SK-N-SH treated with all-trans-retinoic acid at 6 μM for 48 hours (cell line): ENCODE results near the gene MAP2.

ENCODE experiments used
- ARNTL ChIP-seq: fragments of 450-650 bp; formaldehyde crosslinking; IDR thresholded peaks from 2 replicates; pipeline ENCODE4 v1.5.0; 2020; ENCODE audit warnings: low read depth, mild to moderate bottlenecking, moderate library complexity, borderline replicate concordance
- ESRRG ChIP-seq: fragments of 250-450 bp; sonication (Bioruptor Pico); IDR thresholded peaks from 2 replicates; pipeline ENCODE4 v1.6.1; 2021; ENCODE audit warnings: mild to moderate bottlenecking
- GLIS3 ChIP-seq: fragments of 250-450 bp; sonication (Bioruptor Pico); IDR thresholded peaks from 2 replicates; pipeline ENCODE4 v1.5.0; 2020; ENCODE audit warnings: mild to moderate bottlenecking, moderate library complexity
- ISL1 ChIP-seq: fragments of 250-450 bp; sonication (Bioruptor Pico); IDR thresholded peaks from 2 replicates; pipeline ENCODE4 v2.1.2; 2022; ENCODE audit warnings: mild to moderate bottlenecking, moderate library complexity
- OSR1 ChIP-seq: fragments of 250-450 bp; sonication (Bioruptor Pico); IDR thresholded peaks from 2 replicates; pipeline ENCODE4 v1.8.0; 2022; ENCODE audit warnings: moderate library complexity, mild to moderate bottlenecking, inconsistent platforms
- SNAI2 ChIP-seq: fragments of 250-450 bp; sonication (Bioruptor Pico); IDR thresholded peaks from 2 replicates; pipeline ENCODE4 v1.5.0; 2020; ENCODE audit warnings: mild to moderate bottlenecking, moderate library complexity
- ZFP30 ChIP-seq: fragments of 450-650 bp; formaldehyde crosslinking; IDR thresholded peaks from 2 replicates; pipeline ENCODE4 v1.5.0; 2022; ENCODE audit warnings: mild to moderate bottlenecking, moderate library complexity
- ZNF70 ChIP-seq: fragments of 450-650 bp; formaldehyde crosslinking; IDR thresholded peaks from 2 replicates; pipeline ENCODE4 v1.5.0; 2020; ENCODE audit warnings: mild to moderate bottlenecking, moderate library complexity
- TF ChIP-seq, protein P1 (sequence below): fragments of 250-450 bp; sonication (Bioruptor Pico); IDR thresholded peaks from 2 replicates; pipeline ENCODE4 v1.8.0; 2020; ENCODE audit warnings: mild to moderate bottlenecking, moderate library complexity, borderline replicate concordance
- TF ChIP-seq, protein P2 (sequence below): fragments of 250-450 bp; sonication (Bioruptor Pico); IDR thresholded peaks from 2 replicates; pipeline ENCODE4 v1.5.1; 2020; ENCODE audit warnings: low read depth, mild to moderate bottlenecking, moderate library complexity
- TF ChIP-seq, protein P3 (sequence below): fragments of 250-450 bp; sonication (Bioruptor Pico); IDR thresholded peaks from 2 replicates; pipeline ENCODE4 v1.5.0; 2020; ENCODE audit warnings: mild to moderate bottlenecking, moderate library complexity
- TF ChIP-seq, protein P4 (sequence below): fragments of 250-450 bp; sonication (Bioruptor Pico); IDR thresholded peaks from 2 replicates; pipeline ENCODE4 v1.5.1; 2021; ENCODE audit warnings: mild to moderate bottlenecking, moderate library complexity

DNA sequence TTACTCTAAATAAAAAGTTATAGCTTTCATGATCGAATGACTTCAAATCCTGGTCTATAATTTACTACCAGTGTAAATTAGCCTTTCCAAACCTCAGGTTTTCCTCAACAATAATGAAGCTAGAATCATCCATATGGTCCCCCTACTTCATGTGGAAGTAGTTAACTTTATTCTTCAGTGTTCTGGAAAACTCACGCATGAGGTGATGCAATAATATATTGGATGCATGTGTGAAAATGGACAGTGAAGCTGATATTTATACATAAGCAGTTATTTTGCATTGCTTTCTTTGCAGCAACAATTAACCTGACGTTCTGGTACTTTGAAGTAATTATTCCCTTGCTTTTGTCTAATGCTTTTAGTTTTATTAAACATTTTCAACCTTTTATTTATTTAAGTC is 329.2 kb downstream of the MAP2 start:
- no peak for TF ChIP-seq OSR1 (CRISPR knock-in tag)
- no peak for TF ChIP-seq ARNTL (CRISPR knock-in tag)
- TF ChIP-seq, protein P1, sequence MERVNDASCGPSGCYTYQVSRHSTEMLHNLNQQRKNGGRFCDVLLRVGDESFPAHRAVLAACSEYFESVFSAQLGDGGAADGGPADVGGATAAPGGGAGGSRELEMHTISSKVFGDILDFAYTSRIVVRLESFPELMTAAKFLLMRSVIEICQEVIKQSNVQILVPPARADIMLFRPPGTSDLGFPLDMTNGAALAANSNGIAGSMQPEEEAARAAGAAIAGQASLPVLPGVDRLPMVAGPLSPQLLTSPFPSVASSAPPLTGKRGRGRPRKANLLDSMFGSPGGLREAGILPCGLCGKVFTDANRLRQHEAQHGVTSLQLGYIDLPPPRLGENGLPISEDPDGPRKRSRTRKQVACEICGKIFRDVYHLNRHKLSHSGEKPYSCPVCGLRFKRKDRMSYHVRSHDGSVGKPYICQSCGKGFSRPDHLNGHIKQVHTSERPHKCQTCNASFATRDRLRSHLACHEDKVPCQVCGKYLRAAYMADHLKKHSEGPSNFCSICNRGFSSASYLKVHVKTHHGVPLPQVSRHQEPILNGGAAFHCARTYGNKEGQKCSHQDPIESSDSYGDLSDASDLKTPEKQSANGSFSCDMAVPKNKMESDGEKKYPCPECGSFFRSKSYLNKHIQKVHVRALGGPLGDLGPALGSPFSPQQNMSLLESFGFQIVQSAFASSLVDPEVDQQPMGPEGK: no peak
- no peak for TF ChIP-seq GLIS3
- no peak for TF ChIP-seq SNAI2 (CRISPR knock-in tag)
- no peak for TF ChIP-seq ZNF70 (CRISPR knock-in tag)
- TF ChIP-seq, protein P2, sequence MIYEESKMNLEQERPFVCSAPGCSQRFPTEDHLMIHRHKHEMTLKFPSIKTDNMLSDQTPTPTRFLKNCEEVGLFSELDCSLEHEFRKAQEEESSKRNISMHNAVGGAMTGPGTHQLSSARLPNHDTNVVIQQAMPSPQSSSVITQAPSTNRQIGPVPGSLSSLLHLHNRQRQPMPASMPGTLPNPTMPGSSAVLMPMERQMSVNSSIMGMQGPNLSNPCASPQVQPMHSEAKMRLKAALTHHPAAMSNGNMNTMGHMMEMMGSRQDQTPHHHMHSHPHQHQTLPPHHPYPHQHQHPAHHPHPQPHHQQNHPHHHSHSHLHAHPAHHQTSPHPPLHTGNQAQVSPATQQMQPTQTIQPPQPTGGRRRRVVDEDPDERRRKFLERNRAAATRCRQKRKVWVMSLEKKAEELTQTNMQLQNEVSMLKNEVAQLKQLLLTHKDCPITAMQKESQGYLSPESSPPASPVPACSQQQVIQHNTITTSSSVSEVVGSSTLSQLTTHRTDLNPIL (CRISPR knock-in tag): no peak
- no peak for TF ChIP-seq ESRRG (CRISPR knock-in tag)
- TF ChIP-seq ISL1: no peak
- TF ChIP-seq ZFP30: no peak
- TF ChIP-seq, protein P3, sequence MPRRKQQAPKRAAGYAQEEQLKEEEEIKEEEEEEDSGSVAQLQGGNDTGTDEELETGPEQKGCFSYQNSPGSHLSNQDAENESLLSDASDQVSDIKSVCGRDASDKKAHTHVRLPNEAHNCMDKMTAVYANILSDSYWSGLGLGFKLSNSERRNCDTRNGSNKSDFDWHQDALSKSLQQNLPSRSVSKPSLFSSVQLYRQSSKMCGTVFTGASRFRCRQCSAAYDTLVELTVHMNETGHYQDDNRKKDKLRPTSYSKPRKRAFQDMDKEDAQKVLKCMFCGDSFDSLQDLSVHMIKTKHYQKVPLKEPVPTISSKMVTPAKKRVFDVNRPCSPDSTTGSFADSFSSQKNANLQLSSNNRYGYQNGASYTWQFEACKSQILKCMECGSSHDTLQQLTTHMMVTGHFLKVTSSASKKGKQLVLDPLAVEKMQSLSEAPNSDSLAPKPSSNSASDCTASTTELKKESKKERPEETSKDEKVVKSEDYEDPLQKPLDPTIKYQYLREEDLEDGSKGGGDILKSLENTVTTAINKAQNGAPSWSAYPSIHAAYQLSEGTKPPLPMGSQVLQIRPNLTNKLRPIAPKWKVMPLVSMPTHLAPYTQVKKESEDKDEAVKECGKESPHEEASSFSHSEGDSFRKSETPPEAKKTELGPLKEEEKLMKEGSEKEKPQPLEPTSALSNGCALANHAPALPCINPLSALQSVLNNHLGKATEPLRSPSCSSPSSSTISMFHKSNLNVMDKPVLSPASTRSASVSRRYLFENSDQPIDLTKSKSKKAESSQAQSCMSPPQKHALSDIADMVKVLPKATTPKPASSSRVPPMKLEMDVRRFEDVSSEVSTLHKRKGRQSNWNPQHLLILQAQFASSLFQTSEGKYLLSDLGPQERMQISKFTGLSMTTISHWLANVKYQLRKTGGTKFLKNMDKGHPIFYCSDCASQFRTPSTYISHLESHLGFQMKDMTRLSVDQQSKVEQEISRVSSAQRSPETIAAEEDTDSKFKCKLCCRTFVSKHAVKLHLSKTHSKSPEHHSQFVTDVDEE (CRISPR knock-in tag): no peak
- TF ChIP-seq, protein P4, sequence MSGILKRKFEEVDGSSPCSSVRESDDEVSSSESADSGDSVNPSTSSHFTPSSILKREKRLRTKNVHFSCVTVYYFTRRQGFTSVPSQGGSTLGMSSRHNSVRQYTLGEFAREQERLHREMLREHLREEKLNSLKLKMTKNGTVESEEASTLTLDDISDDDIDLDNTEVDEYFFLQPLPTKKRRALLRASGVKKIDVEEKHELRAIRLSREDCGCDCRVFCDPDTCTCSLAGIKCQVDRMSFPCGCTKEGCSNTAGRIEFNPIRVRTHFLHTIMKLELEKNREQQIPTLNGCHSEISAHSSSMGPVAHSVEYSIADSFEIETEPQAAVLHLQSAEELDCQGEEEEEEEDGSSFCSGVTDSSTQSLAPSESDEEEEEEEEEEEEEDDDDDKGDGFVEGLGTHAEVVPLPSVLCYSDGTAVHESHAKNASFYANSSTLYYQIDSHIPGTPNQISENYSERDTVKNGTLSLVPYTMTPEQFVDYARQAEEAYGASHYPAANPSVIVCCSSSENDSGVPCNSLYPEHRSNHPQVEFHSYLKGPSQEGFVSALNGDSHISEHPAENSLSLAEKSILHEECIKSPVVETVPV: no peak
